Measurements from ENCODE around the gene CEP112. TPM values are rescaled to one million over a fixed set of nuclear protein-coding genes. Genes with fewer than 3 reads are reported as not detected.

Gene CEP112
- total and polyA plus RNA-seq, 2 of the 4 experiments (the other 2 are of a cell fraction), result 2.5 to 5.6 TPM

GRCh38 chr17:66221755-66222530 lies 30.0 kb upstream of the CEP112 start:
- no peak overlapping the region for H4K91ac ChIP-seq (ENCODE audit: insufficient read depth, low read depth, low read length)
- no peak overlapping the region for H4K8ac ChIP-seq (ENCODE audit: low read depth in 2 of 2, low read length in 2 of 2)
- no peaks in the 10 kb centered on the region for H3K79me1 ChIP-seq (ENCODE audit: low read depth in 1 of 2, low read length in 2 of 2)
- no peak overlapping the region for H2BK20ac ChIP-seq (ENCODE audit: low read depth, low read length)
- H4K5ac ChIP-seq (ENCODE audit: low read depth, low read length), result no peak overlapping the region
- no TSS peak for BruUV-seq (replicated peaks)
- dilution Hi-C loops (cut with HindIII; ENCODE audit: low sequenced_read_pairs, unreplicated experiment), result no loop called here
- H2AK5ac ChIP-seq (ENCODE audit: low read depth, low read length), result no peak overlapping the region
- H4K20me1 ChIP-seq (ENCODE audit: insufficient read depth, low read length), result no peaks in the 10 kb centered on the region
- no peak overlapping the region for H2AFZ ChIP-seq (replicated peaks; ENCODE audit: low read length, poor library complexity)
- H3K4ac ChIP-seq (ENCODE audit: low read depth, low read length), result no peak overlapping the region
- TF ChIP-seq FOS (IDR thresholded peaks at IDR 0.05; ENCODE audit: low read depth, low read length) (no peak), SMC3 (IDR thresholded peaks at IDR 0.05; ENCODE audit: low read depth, low read length) (no peak), MAZ (IDR thresholded peaks at IDR 0.05; ENCODE audit: borderline replicate concordance, low read depth, low read length) (no peak), RCOR1 (IDR thresholded peaks at IDR 0.05; ENCODE audit: insufficient replicate concordance, low read length) (no peak), MXI1 (IDR thresholded peaks at IDR 0.05; ENCODE audit: borderline replicate concordance, low read depth, low read length) (no peak), BHLHE40 (IDR thresholded peaks at IDR 0.05; ENCODE audit: low read depth, low read length) (no peak), ELK1 (IDR thresholded peaks at IDR 0.05; ENCODE audit: borderline replicate concordance, low read depth, low read length) (no peak), CEBPB (IDR thresholded peaks at IDR 0.05; ENCODE audit: low read depth, low read length) (no peak), MAFK (IDR thresholded peaks at IDR 0.05; ENCODE audit: low read depth, low read length) (no peak), USF2 (IDR thresholded peaks at IDR 0.05; ENCODE audit: low read depth, low read length) (no peak), CTCF (conservative IDR thresholded peaks at IDR 0.05; ENCODE audit: low read depth, low read length) (no peak)
- H2BK120ac ChIP-seq (ENCODE audit: low read depth, low read length), result no peak overlapping the region
- no peak overlapping the region for H3K4me3 ChIP-seq (ENCODE audit: insufficient read depth, low read depth, low read length)
- no peak overlapping the region for H3K18ac ChIP-seq (ENCODE audit: low read depth, low read length)
- no peak overlapping the region for H3K23ac ChIP-seq (ENCODE audit: low read depth, low read length)
- no peaks in the 10 kb centered on the region for H3K9me3 ChIP-seq (ENCODE audit: control insufficient read depth, insufficient read depth, low read length)
- H3K27me3 ChIP-seq (ENCODE audit: control insufficient read depth, insufficient read depth, low read length), result peaks cover 19% of the 10 kb centered on the region
- no peak overlapping the region for H3K56ac ChIP-seq (ENCODE audit: extremely low read depth, insufficient read depth, low read length)
- H3K4me2 ChIP-seq (ENCODE audit: low read depth, low read length), result no peak overlapping the region
- CTCF ChIA-PET, result interaction anchor here (1.3 kb wide), 1 partner anchor 10 kb away, joined by 3 read pairs; no protein-coding TSS in a partner anchor
- H2BK15ac ChIP-seq (ENCODE audit: low read depth, low read length), result no peak overlapping the region
- intact Hi-C loops (cut with micrococcal nuclease), result no loop called here
- H3K9me1 ChIP-seq (ENCODE audit: insufficient read depth, low read length), result no peaks in the 10 kb centered on the region; the same call in 1 of the 2 replicates
- POLR2A ChIA-PET (ENCODE audit: unreplicated experiment), result no interaction called here
- 53% methylated on average over 2 of the region's 11 CpGs; no CpG with 5 or more reads in 1 of the 2 experiments for WGBS, 2 experiments (ENCODE audit: extremely low coverage in 2 of 2, insufficient read length in 1 of 2)
- no peak overlapping the region for H3K27ac ChIP-seq (ENCODE audit: insufficient read depth, low read length)
- H3K4me1 ChIP-seq (ENCODE audit: control insufficient read depth, insufficient read depth, low read length), result no peaks in the 10 kb centered on the region
- no peaks in the 10 kb centered on the region for H3K36me3 ChIP-seq (ENCODE audit: control insufficient read depth, insufficient read depth, low read length)
- no peak overlapping the region for H2BK5ac ChIP-seq (ENCODE audit: low read depth, low read length, poor library complexity, severe bottlenecking)
- in situ Hi-C loops (cut with MboI; ENCODE audit: low sequenced_read_pairs), result no loop called here
- H2AK9ac ChIP-seq (replicated peaks; ENCODE audit: low read depth, low read length, poor library complexity), result no peak overlapping the region
- ATAC-seq (ENCODE audit: low read depth) (no peak), DNase-seq (no peak)
- H3K9ac ChIP-seq (ENCODE audit: low read depth, low read length), result no peak overlapping the region
- no peak overlapping the region for H3K14ac ChIP-seq (replicated peaks; ENCODE audit: low read depth, low read length)

All from IMR-90 (cell line).